Caco-2 (cell line): ENCODE results near the gene CPNE1. TPM values are rescaled to one million over a fixed set of nuclear protein-coding genes. Genes with fewer than 3 reads are reported as not detected.

Source experiments
- BruUV-seq: library from RNA; stranded (reverse); fragments of 400-500 nt; replicated peaks from 2 replicates; lab custom pipeline; 2021; lab: Mats Ljungman, UMichigan
- CTCF ChIA-PET: fragments of 300-600 bp; sonication (Branson Sonifier 250); formaldehyde crosslinking; loops from one replicate; lab custom pipeline; 2022; ENCODE audit warnings: antibody characterized with exemption; lab: Charles Lee
- POLR2A ChIA-PET: fragments of 300-600 bp; sonication (Branson Sonifier 250); formaldehyde crosslinking; loops from one replicate; lab custom pipeline; 2022; ENCODE audit warnings: antibody characterized with exemption; lab: Charles Lee
- DNase-seq, 2 experiments: peaks; one replicate each; pipeline versions ENCODE4 v3.0.0 to v3.0.0-alpha.2; 2020 to 2022
- H3K27me3 ChIP-seq: replicated peaks from 2 replicates; pipeline ENCODE4 v1.6.0; 2011; ENCODE audit warnings: low read length; ENCODE audit not compliant: control insufficient read depth, insufficient read depth
- H3K36me3 ChIP-seq: 2 replicates; pipeline ENCODE4 v1.5.1; 2011; ENCODE audit warnings: low read length; ENCODE audit not compliant: control insufficient read depth, insufficient read depth
- H3K4me1 ChIP-seq: fragments of 250-450 bp; sonication (Bioruptor Pico); 2 replicates; pipeline ENCODE4 v1.5.1; 2020; ENCODE audit warnings: mild to moderate bottlenecking
- H3K4me3 ChIP-seq: 2 replicates; pipeline ENCODE4 v1.5.1; 2011; ENCODE audit warnings: low read depth, mild to moderate bottlenecking, control low read depth, low read length
- H3K9me3 ChIP-seq: fragments of 250-450 bp; sonication (Bioruptor Pico); 2 replicates; pipeline ENCODE4 v1.5.1; 2020; ENCODE audit warnings: mild to moderate bottlenecking, moderate library complexity
- H3K27ac Mint-ChIP-seq: one replicate; pipeline ENCODE4 v1.8.0; 2022; ENCODE audit warnings: mixed read lengths; ENCODE audit not compliant: unreplicated experiment
- H3K27me3 Mint-ChIP-seq: one replicate; pipeline ENCODE4 v1.8.0; 2022; ENCODE audit warnings: mixed read lengths; ENCODE audit not compliant: insufficient read depth, unreplicated experiment
- H3K36me3 Mint-ChIP-seq: one replicate; pipeline ENCODE4 v1.8.0; 2022; ENCODE audit warnings: mild to moderate bottlenecking, mixed read lengths; ENCODE audit not compliant: insufficient read depth, unreplicated experiment
- H3K4me1 Mint-ChIP-seq: one replicate; pipeline ENCODE4 v1.8.0; 2022; ENCODE audit warnings: low read depth, mixed read lengths; ENCODE audit not compliant: unreplicated experiment
- H3K4me3 Mint-ChIP-seq: one replicate; pipeline ENCODE4 v1.8.0; 2022; ENCODE audit warnings: mild to moderate bottlenecking, moderate library complexity, mixed read lengths; ENCODE audit not compliant: unreplicated experiment
- H3K9me3 Mint-ChIP-seq: one replicate; pipeline ENCODE4 v1.8.0; 2022; ENCODE audit warnings: mixed read lengths; ENCODE audit not compliant: unreplicated experiment
- intact Hi-C: fragments of 100-400 bp; cut with micrococcal nuclease; formaldehyde crosslinking; loops from one replicate; pipeline ENCODE4 v1.10.0; 2022; ENCODE audit not compliant: unreplicated experiment
- total RNA-seq: library from RNA; stranded (reverse); gene quantifications from 2 replicates; pipeline ENCODE4 v1.2.3, GENCODE V29; 2022
- TF ChIP-seq, protein P1 (sequence below), 2 experiments: fragments of 200-600 bp in 1 of 2; IDR thresholded peaks; 1 replicate in 1 of 2; 2 replicates in 1 of 2; pipeline versions ENCODE4 v1.5.1 to v1.8.0; 2011 to 2022; ENCODE audit warnings: antibody characterized with exemption in 1 of 2, control low read depth in 1 of 2, inconsistent platforms in 1 of 2, low read depth in 1 of 2, low read length in 1 of 2, mild to moderate bottlenecking in 1 of 2, moderate library complexity in 1 of 2; ENCODE audit not compliant: insufficient read depth in 1 of 2, severe bottlenecking in 1 of 2, unreplicated experiment in 1 of 2

CPNE1 gene
- total RNA-seq, 1 experiment from 2014 or later = 833 TPM

DNA sequence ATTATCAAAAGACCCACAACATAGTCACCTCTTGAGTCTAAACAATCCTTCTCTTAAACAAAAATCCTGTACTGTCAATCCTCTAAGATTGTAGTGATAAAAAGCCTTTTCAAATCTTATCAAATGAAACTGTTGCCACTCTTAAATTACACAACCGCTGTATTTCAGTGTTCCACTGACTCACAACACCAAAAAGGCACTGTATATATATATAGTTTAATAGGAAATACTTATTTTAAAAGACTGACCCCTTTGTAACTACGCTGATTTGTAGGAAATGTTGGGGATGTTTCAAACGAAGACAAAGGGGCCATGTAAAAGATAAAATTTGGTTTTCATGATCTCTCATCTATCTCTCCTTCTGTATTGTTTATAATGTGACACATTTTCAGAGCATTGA lies 14.1 kb downstream of the CPNE1 start:
- Histone ChIP-seq H3K4me1 (no peaks in the 10 kb centered on the region), H3K4me3 (no peak overlapping the region), H3K9me3 (no peaks in the 10 kb centered on the region), H3K27me3 (no peaks in the 10 kb centered on the region), H3K36me3 (peaks cover 11% of the 10 kb centered on the region)
- TF ChIP-seq, protein P1, sequence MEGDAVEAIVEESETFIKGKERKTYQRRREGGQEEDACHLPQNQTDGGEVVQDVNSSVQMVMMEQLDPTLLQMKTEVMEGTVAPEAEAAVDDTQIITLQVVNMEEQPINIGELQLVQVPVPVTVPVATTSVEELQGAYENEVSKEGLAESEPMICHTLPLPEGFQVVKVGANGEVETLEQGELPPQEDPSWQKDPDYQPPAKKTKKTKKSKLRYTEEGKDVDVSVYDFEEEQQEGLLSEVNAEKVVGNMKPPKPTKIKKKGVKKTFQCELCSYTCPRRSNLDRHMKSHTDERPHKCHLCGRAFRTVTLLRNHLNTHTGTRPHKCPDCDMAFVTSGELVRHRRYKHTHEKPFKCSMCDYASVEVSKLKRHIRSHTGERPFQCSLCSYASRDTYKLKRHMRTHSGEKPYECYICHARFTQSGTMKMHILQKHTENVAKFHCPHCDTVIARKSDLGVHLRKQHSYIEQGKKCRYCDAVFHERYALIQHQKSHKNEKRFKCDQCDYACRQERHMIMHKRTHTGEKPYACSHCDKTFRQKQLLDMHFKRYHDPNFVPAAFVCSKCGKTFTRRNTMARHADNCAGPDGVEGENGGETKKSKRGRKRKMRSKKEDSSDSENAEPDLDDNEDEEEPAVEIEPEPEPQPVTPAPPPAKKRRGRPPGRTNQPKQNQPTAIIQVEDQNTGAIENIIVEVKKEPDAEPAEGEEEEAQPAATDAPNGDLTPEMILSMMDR (IDR thresholded peaks at IDR 0.05; ENCODE audit: insufficient read depth in 1 of 2, low read depth in 1 of 2, low read length in 1 of 2, severe bottlenecking in 1 of 2, unreplicated experiment in 1 of 2) = no peak
- Mint-ChIP-seq H3K36me3 (peaks cover 38% of the 10 kb centered on the region), H3K4me1 (peaks cover 6% of the 10 kb centered on the region), H3K27me3 (no peaks in the 10 kb centered on the region), H3K9me3 (no peaks in the 10 kb centered on the region), H3K27ac (no peak overlapping the region), H3K4me3 (no peak overlapping the region)
- CTCF ChIA-PET = no interaction called here
- POLR2A ChIA-PET = no interaction called here
- no peak for DNase-seq
- intact Hi-C loops = no loop called here
- no TSS peak for BruUV-seq

DNA sequence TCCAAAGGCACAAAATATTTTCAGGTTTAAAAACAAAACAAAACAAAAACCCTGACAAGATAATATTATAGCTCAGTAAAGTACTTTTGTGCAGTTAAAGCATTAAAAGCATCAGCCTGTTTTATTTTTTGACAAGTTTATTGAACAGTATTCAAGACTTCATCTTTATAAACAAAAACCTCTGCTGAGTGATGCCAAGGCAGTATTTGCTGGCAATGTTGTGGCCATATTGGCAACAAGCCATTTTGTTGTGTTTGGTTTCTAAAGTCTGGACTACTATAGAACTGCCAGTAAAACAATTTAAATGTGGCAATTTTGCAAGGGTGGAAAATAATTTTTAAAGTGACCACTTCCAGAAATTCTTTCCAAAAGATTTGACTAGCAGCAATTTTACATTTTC lies 15.9 kb downstream of the CPNE1 start:
- H3K4me1 ChIP-seq = no peaks in the 10 kb centered on the region
- Mint-ChIP-seq H3K9me3 (no peaks in the 10 kb centered on the region), H3K4me3 (no peak overlapping the region), H3K4me1 (peaks cover 6% of the 10 kb centered on the region), H3K27ac (no peak overlapping the region), H3K36me3 (peaks cover 56% of the 10 kb centered on the region), H3K27me3 (no peaks in the 10 kb centered on the region)
- ChIA-PET POLR2A (interaction anchor here (1.2 kb wide), 1 partner anchor 51 kb away, joined by 8 read pairs; the partner anchor contains the start of genes NFS1 and ROMO1), CTCF (no interaction called here)
- no TSS peak for BruUV-seq
- H3K36me3 ChIP-seq = peaks cover 4% of the 10 kb centered on the region
- H3K27me3 ChIP-seq = no peaks in the 10 kb centered on the region
- H3K9me3 ChIP-seq = no peaks in the 10 kb centered on the region
- TF ChIP-seq, protein P1 (IDR thresholded peaks at IDR 0.05; ENCODE audit: insufficient read depth in 1 of 2, low read depth in 1 of 2, low read length in 1 of 2, severe bottlenecking in 1 of 2, unreplicated experiment in 1 of 2) = no peak
- intact Hi-C loops = no loop called here
- no peak for DNase-seq
- no peak overlapping the region for H3K4me3 ChIP-seq

DNA sequence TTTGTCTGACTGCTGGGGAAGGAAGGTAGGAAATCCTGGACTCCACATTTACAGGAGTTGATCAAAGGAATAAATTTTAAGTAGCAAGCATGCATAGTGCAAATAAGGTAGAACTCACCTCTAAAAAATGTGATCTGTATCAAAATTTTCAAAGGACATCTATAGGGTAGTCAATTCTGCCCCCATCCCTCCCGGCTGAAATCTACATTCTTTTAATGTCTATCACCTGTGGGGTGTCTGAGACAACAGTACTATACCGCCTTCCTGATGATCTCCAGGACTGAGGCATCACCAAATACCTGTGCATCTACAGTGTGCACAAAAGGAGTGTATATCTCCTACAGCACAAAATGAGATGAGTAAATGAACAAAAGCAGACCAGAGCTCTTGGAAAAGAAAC lies 19.9 kb downstream of the CPNE1 start:
- Histone ChIP-seq H3K4me1 (no peaks in the 10 kb centered on the region), H3K36me3 (no peaks in the 10 kb centered on the region; the same call in 1 of the 2 replicates), H3K4me3 (no peak overlapping the region), H3K27me3 (no peaks in the 10 kb centered on the region), H3K9me3 (no peaks in the 10 kb centered on the region)
- H3K27ac Mint-ChIP-seq = no peak overlapping the region
- peaks cover 88% of the 10 kb centered on the region for H3K36me3 Mint-ChIP-seq
- TF ChIP-seq, protein P1 (IDR thresholded peaks at IDR 0.05; ENCODE audit: insufficient read depth in 1 of 2, low read depth in 1 of 2, low read length in 1 of 2, severe bottlenecking in 1 of 2, unreplicated experiment in 1 of 2) = no peak
- H3K9me3 Mint-ChIP-seq = no peaks in the 10 kb centered on the region
- H3K4me1 Mint-ChIP-seq = peaks cover 12% of the 10 kb centered on the region
- no TSS peak for BruUV-seq
- no peak overlapping the region for H3K4me3 Mint-ChIP-seq
- ChIA-PET CTCF (no interaction called here), POLR2A (interaction anchor here (1.0 to 1.1 kb wide), 2 partner anchors 19 to 310 kb away, joined by 3 read pairs; partner anchors contain the start of gene SCAND1)
- DNase-seq = no peak
- no peaks in the 10 kb centered on the region for H3K27me3 Mint-ChIP-seq
- intact Hi-C loops = no loop called here
